ENCODE measurements around the gene LGMN. TPM values are rescaled to one million over a fixed set of nuclear protein-coding genes. Genes with fewer than 3 reads are reported as not detected.

Gene LGMN
- total and polyA plus RNA-seq, 4 donors, result 86.0 to 164 (median 97.8) TPM

DNA sequence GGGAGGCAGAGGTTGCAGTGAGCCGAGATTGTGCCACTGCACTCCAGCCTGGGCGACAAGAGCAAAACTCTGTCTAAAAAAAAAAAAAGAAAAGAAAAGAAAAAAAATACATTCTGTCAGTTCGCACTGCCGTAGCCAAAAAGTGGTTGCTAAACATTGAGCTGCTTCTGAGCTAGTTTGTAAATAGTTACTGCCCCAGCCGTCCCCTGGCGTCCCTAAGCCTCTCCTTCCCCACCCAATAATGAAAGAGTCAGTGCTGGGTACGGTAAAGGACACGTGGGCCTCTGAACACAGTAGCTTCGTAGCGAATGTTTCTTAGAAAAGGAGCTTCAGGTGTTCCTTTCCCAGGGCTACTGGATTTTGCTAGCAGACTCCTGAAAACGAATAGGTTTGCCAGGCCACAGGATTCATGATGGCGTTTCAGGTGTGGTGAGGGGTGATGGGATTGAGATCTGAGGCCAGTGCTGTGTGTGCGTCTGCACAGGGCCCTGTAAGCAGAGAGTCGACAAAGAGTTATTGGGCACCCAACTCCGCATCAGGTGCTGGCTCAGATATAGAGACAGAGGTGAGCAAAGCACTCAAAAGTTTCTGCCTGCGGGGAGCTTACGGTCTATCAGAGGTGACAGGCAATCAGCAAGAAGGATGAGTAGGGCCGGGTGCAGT lies 94.1 kb downstream of the LGMN start:
- intact Hi-C loops (cut with DNase I), result no loop called here
- Histone ChIP-seq H3K4me3 (ENCODE audit: low read length in 2 of 2) (no peak overlapping the region), H3K9me3 (ENCODE audit: control insufficient read depth, low read length) (no peaks in the 10 kb centered on the region), H3K27ac (ENCODE audit: low read depth in 1 of 2, low read length in 2 of 2) (no peak overlapping the region), H3K36me3 (ENCODE audit: control insufficient read depth in 1 of 2, insufficient read depth in 2 of 2, low read length in 1 of 2) (peaks cover 0 to 4% of the 10 kb centered on the region in 2 donors), H3K4me1 (ENCODE audit: control insufficient read depth in 1 of 2, insufficient read depth in 2 of 2, low read length in 2 of 2) (no peaks in the 10 kb centered on the region), H3K27me3 (ENCODE audit: control insufficient read depth in 1 of 2, insufficient read depth in 2 of 2, low read length in 1 of 2) (no peaks in the 10 kb centered on the region)
- DNase-seq (no peak), ATAC-seq (ENCODE audit: low FRiP score) (no peak)
- WGBS, 2 donors, result 92 to 94% methylated on average over 16 to 18 of the region's 18 CpGs

Other genes starting within 250 kb of the LGMN start
- gene RIN3, start 234.8 kb downstream of the LGMN start, total RNA-seq, result 10 to 100 TPM; 49.1 to 53.8 TPM
- gene RIN3, start 234.8 kb downstream of the LGMN start, polyA plus RNA-seq, result 10 to 100 TPM; 10.5 to 11.0 TPM
- gene GOLGA5, start 45.7 kb upstream of the LGMN start, total RNA-seq, result 10 to 100 TPM; 32.7 to 33.6 TPM
- gene GOLGA5, start 45.7 kb upstream of the LGMN start, polyA plus RNA-seq, result 10 to 100 TPM; 25.4 to 31.8 TPM
- gene CHGA, start 174.5 kb upstream of the LGMN start, total RNA-seq, result not detected
- gene CHGA, start 174.5 kb upstream of the LGMN start, polyA plus RNA-seq, result 1 to 10 TPM in 1 of 2 donors, under 1 TPM in 1; 0.13 to 4.8 TPM

Measured in aorta (tissue), 5 donors.